Raji (cell line): ENCODE measurements around the gene KCP.

Source experiments
- POLR2A ChIP-seq: IDR thresholded peaks from 2 replicates; pipeline ENCODE4 v1.6.1; 2011; ENCODE audit warnings: low read depth, low read length, control low read depth; ENCODE audit not compliant: insufficient read depth

KCP gene

GRCh38 chr7:128917122-128917521, 6.6 kb upstream of the KCP start:
- no peak for TF ChIP-seq POLR2A

GRCh38 chr7:128916643-128916915, 6.1 kb upstream of the KCP start:
- TF ChIP-seq POLR2A: no peak

- TF ChIP-seq POLR2A: no peak
Observed at GRCh38 chr7:128915841-128916642, 5.5 kb upstream of the KCP start.

GRCh38 chr7:128915271-128915819, 4.8 kb upstream of the KCP start:
- no peak for TF ChIP-seq POLR2A

- TF ChIP-seq POLR2A: no peak
Observed at GRCh38 chr7:128914566-128915151, 4.2 kb upstream of the KCP start.

- TF ChIP-seq POLR2A: no peak
Observed at GRCh38 chr7:128913870-128914565, 3.5 kb upstream of the KCP start.

- no peak for TF ChIP-seq POLR2A
Observed at GRCh38 chr7:128912281-128912680, 1.8 kb upstream of the KCP start.

GRCh38 chr7:128911423-128912031, 1.0 kb upstream of the KCP start:
- TF ChIP-seq POLR2A: no peak

- TF ChIP-seq POLR2A: no peak
Observed at GRCh38 chr7:128909625-128910568, 612 bp downstream of the KCP start.

GRCh38 chr7:128908750-128909624, 1.5 kb downstream of the KCP start:
- TF ChIP-seq POLR2A: no peak

GRCh38 chr7:128906766-128907559, 3.5 kb downstream of the KCP start:
- TF ChIP-seq POLR2A: no peak

GRCh38 chr7:128906001-128906765, 4.3 kb downstream of the KCP start:
- TF ChIP-seq POLR2A: no peak
